HepG2 (cell line): ENCODE results near the gene SRSF12. TPM values are rescaled to one million over a fixed set of nuclear protein-coding genes. Genes with fewer than 3 reads are reported as not detected.

ENCODE experiments used
- ATAC-seq: fragments of 200-7000 bp; cut with Tn5 transposase; 3 replicates; pipeline ENCODE4 v1.9.1; 2020; ENCODE audit warnings: mild to moderate bottlenecking, moderate library complexity
- BruUV-seq: library from RNA; stranded (reverse); fragments of 400-500 nt; replicated peaks from 2 replicates; lab custom pipeline; 2021; lab: Mats Ljungman, UMichigan
- CTCF ChIA-PET: fragments of 300-600 bp; formaldehyde crosslinking; extraction: SDS; loops from one replicate; lab custom pipeline; 2021; ENCODE audit warnings: low total read pairs, inconsistent platforms, low intra/inter-chr PET ratio; lab: Yijun Ruan, JAX
- POLR2A ChIA-PET: fragments of 350-600 bp; sonication (Branson Sonifier 250); formaldehyde crosslinking; loops from one replicate; lab custom pipeline; 2020; ENCODE audit warnings: antibody characterized with exemption, inconsistent platforms; lab: Yijun Ruan, JAX
- DNase-seq: peaks from one replicate; pipeline ENCODE4 v3.0.0-alpha.2; 2015; ENCODE audit warnings: low spot score
- FAIRE-seq: peaks from 3 replicates; lab custom pipeline; 2011; peaks lifted over from hg19 to GRCh38; lab: Jason Lieb, UNC
- H2AFZ ChIP-seq: one replicate; pipeline ENCODE4 v1.6.1; 2011; ENCODE audit warnings: low read length, inconsistent platforms
- H3K27ac ChIP-seq: fragments of 300-600 bp; 3 replicates; pipeline ENCODE4 v1.8.0; 2011; ENCODE audit warnings: mixed run types, mild to moderate bottlenecking, mixed read lengths, low read length, inconsistent platforms; ENCODE audit not compliant: insufficient read depth; ENCODE audit errors: extremely low read length
- H3K27me3 ChIP-seq, 2 experiments: fragments of 200-600 bp in 1 of 2; 2 replicates in 1 of 2; 3 replicates in 1 of 2; pipeline versions ENCODE4 v1.6.0 to v1.8.0; 2011; ENCODE audit warnings: low read length in 2 of 2, mild to moderate bottlenecking in 2 of 2, moderate library complexity in 2 of 2, inconsistent platforms in 1 of 2; ENCODE audit not compliant: insufficient read depth in 2 of 2, control insufficient read depth in 1 of 2
- H3K36me3 ChIP-seq, 2 experiments: fragments of 200-600 bp in 1 of 2; replicated peaks in 1 of 2; 2 replicates in 1 of 2; 3 replicates in 1 of 2; pipeline versions ENCODE4 v1.5.1 to v1.8.0; 2011; ENCODE audit warnings: low read length in 2 of 2, inconsistent platforms in 1 of 2; ENCODE audit not compliant: insufficient read depth in 2 of 2, control insufficient read depth in 1 of 2
- H3K4me1 ChIP-seq: 2 replicates; pipeline ENCODE4 v1.5.1; 2012; ENCODE audit warnings: low read length, inconsistent platforms; ENCODE audit not compliant: insufficient read depth
- H3K4me2 ChIP-seq: 2 replicates; pipeline ENCODE4 v1.6.0; 2011; ENCODE audit warnings: low read depth, low read length, inconsistent platforms
- H3K4me3 ChIP-seq, 3 experiments: fragments of 200-600 bp in 1 of 3; sonication (generic), shearing (Covaris generic) in 1 of 3; replicated peaks in 1 of 3; 2 replicates each; pipeline ENCODE4 v1.5.1; 2011 to 2016; ENCODE audit warnings: low read length in 3 of 3, inconsistent platforms in 2 of 3, low read depth in 2 of 3, mild to moderate bottlenecking in 2 of 3, control low read depth in 1 of 3, mixed read lengths in 1 of 3; ENCODE audit not compliant: insufficient read depth in 1 of 3
- H3K79me2 ChIP-seq: one replicate; pipeline ENCODE4 v1.6.1; 2011; ENCODE audit warnings: low read length, inconsistent platforms; ENCODE audit not compliant: insufficient read depth
- H3K9ac ChIP-seq: 2 replicates; pipeline ENCODE4 v1.6.0; 2011; ENCODE audit warnings: mild to moderate bottlenecking, low read depth, low read length, inconsistent platforms; ENCODE audit not compliant: insufficient read depth
- H3K9me3 ChIP-seq: 2 replicates; pipeline ENCODE4 v1.5.1; 2012; ENCODE audit warnings: mild to moderate bottlenecking, low read length
- H4K20me1 ChIP-seq: 2 replicates; pipeline ENCODE4 v1.6.0; 2011; ENCODE audit warnings: inconsistent platforms, mild to moderate bottlenecking, low read length, moderate library complexity; ENCODE audit not compliant: insufficient read depth
- JUN ChIP-seq: sonication (generic); formaldehyde crosslinking; IDR thresholded peaks from 2 replicates; pipeline ENCODE4 v1.4.0; 2020; ENCODE audit warnings: mild to moderate bottlenecking, missing genetic modification reagents
- LCORL ChIP-seq, 2 experiments: fragments of 450-650 bp in 1 of 2; sonication (generic) in 1 of 2; formaldehyde crosslinking in 1 of 2; IDR thresholded peaks; 2 replicates each; pipeline versions ENCODE4 v1.5.0 to v1.6.1; 2017 to 2020; ENCODE audit warnings: antibody characterized with exemption in 1 of 2, missing genetic modification reagents in 1 of 2
- MBD4 ChIP-seq: IDR thresholded peaks from 2 replicates; pipeline ENCODE4 v1.6.1; 2012; ENCODE audit warnings: low read length, inconsistent platforms, borderline replicate concordance
- MED13 ChIP-seq: sonication (generic); formaldehyde crosslinking; IDR thresholded peaks from 2 replicates; pipeline ENCODE4 v1.5.0; 2020; ENCODE audit warnings: missing genetic modification reagents
- NR2F6 ChIP-seq, 2 experiments: IDR thresholded peaks; 2 replicates each; pipeline ENCODE4 v1.6.1; 2016; ENCODE audit warnings: antibody characterized with exemption in 1 of 2, mild to moderate bottlenecking in 1 of 2
- RBFOX2 ChIP-seq: fragments of 200-400 bp; formaldehyde crosslinking; IDR thresholded peaks from 2 replicates; pipeline ENCODE4 v1.6.1; 2017; ENCODE audit warnings: low read depth, mild to moderate bottlenecking, low read length
- SAP130 ChIP-seq: IDR thresholded peaks from 2 replicates; pipeline ENCODE4 v1.6.1; 2016; ENCODE audit warnings: low read depth
- SMAD9 ChIP-seq: sonication (generic); formaldehyde crosslinking; IDR thresholded peaks from 2 replicates; pipeline ENCODE4 v1.5.1; 2020; ENCODE audit warnings: mild to moderate bottlenecking, missing genetic modification reagents
- SRSF9 ChIP-seq: fragments of 200-400 bp; formaldehyde crosslinking; IDR thresholded peaks from 2 replicates; pipeline ENCODE4 v1.6.1; 2018; ENCODE audit warnings: borderline replicate concordance, mild to moderate bottlenecking, low read depth, low read length; ENCODE audit not compliant: insufficient read depth, poor library complexity, severe bottlenecking
- ZKSCAN8 ChIP-seq: IDR thresholded peaks from 2 replicates; pipeline ENCODE4 v1.6.1; 2016; ENCODE audit warnings: borderline replicate concordance, missing genetic modification reagents, missing compliant biosample characterization
- ZNF431 ChIP-seq: sonication (generic); formaldehyde crosslinking; IDR thresholded peaks from 2 replicates; pipeline ENCODE4 v1.9.0; 2022; ENCODE audit warnings: missing genetic modification reagents, low read depth, mild to moderate bottlenecking, borderline replicate concordance
- WGBS: methylation state at CpG from one replicate; pipeline ENCODE4 v1.1.6; 2017; ENCODE audit warnings: low lambda C conversion rate; 5-methylcytosine and 5-hydroxymethylcytosine counted together
- in situ Hi-C: cut with HindIII; loops from 2 replicates; pipeline ENCODE4 v1.10.0; 2017; ENCODE audit warnings: low pct_unique_long_range_greater_than_20kb; ENCODE audit not compliant: extremely low pct_ligation_motif_present
- intact Hi-C: fragments of 100-400 bp; cut with micrococcal nuclease; formaldehyde crosslinking; loops from one replicate; pipeline ENCODE4 v1.10.0; 2022; ENCODE audit not compliant: unreplicated experiment
- polyA plus RNA-seq, 8 experiments: library from polyadenylated mRNA; depleted of rRNA in 3 of 8; stranded (reverse) in 7 of 8; unstranded in 1 of 8; fragments of >200 nt; fragmentation: Illumina TruSeq in 4 of 8; extraction: Trizol in 4 of 8; gene quantifications; 2 replicates each; pipeline versions ENCODE4 v1.2.1 to v1.2.3, GENCODE V29; 2011 to 2016; ENCODE audit warnings: low read depth in 4 of 8, missing spikeins in 1 of 8, mixed read lengths in 1 of 8; ENCODE audit not compliant: insufficient read depth in 1 of 8
- total RNA-seq, 5 experiments: library from RNA; depleted of rRNA; stranded (reverse); fragments of >200 nt; fragmentation: Illumina TruSeq; extraction: Trizol; gene quantifications; 2 replicates each; pipeline ENCODE4 v1.2.3, GENCODE V29; 2016; ENCODE audit warnings: low read depth in 1 of 5
- TF ChIP-seq, protein P1 (sequence below): sonication (generic); formaldehyde crosslinking; IDR thresholded peaks from 2 replicates; pipeline ENCODE4 v1.4.0; 2020; ENCODE audit warnings: missing genetic modification reagents

Gene SRSF12
- total and polyA plus RNA-seq, 2 of the 13 experiments (the other 11 are each of a cell fraction or from before 2014, with no cell fraction given), result 1.7 to 1.9 TPM

DNA sequence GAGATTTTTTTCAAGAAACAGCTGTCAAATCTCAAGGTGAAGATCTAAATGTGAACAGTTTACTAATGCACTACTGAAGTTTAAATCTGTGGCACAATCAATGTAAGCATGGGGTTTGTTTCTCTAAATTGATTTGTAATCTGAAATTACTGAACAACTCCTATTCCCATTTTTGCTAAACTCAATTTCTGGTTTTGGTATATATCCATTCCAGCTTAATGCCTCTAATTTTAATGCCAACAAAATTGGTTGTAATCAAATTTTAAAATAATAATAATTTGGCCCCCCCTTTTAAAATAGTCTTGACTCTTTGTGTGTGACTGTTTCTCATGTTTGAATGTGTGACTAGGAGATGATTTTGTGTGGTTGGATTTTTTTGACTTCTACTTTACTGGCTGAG is 33.3 kb downstream of the SRSF12 start:
- Histone ChIP-seq H4K20me1 (peaks cover 36% of the 10 kb centered on the region), H3K36me3 (peaks cover 0 to 19% of the 10 kb centered on the region in 2 experiments; a peak in 3 of 5 replicates), H3K9me3 (no peaks in the 10 kb centered on the region), H2AFZ (no peak overlapping the region), H3K4me2 (0 out of 2 replicates have a peak overlapping the region, but pooled peaks have one; percentile 77), H3K79me2 (peaks cover 39% of the 10 kb centered on the region), H3K27ac (no peak overlapping the region), H3K27me3 (no peaks in the 10 kb centered on the region; a peak in 1 of 5 replicates), H3K4me1 (peaks cover 31% of the 10 kb centered on the region), H3K4me3 (no peak overlapping the region; a peak in 1 of 6 replicates), H3K9ac (no peak overlapping the region)
- in situ Hi-C loops, result loop anchor here (10.0 kb wide), 1 partner anchor 100 kb away; no protein-coding TSS in a partner anchor
- TF ChIP-seq RBFOX2 (peak; percentile 13; the same call in 1 of the 2 replicates), SRSF9 (no peak), NR2F6 (IDR thresholded peaks at IDR 0.05) (no peak), NR2F6 (CRISPR knock-in tag; IDR thresholded peaks at IDR 0.05) (no peak)
- DNase-seq (no peak), ATAC-seq (no peak), FAIRE-seq (no peak)
- no TSS peak for BruUV-seq
- POLR2A ChIA-PET, result interaction anchor here (0.9 to 6.8 kb wide), 5 partner anchors 15 to 121 kb away, joined by 3 to 117 read pairs (median 6); partner anchors contain the start of gene RNGTT
- CTCF ChIA-PET, result no interaction called here
- intact Hi-C loops, result loop anchor here (5.0 kb wide), 1 partner anchor 63 kb away; the partner anchor contains the start of gene PM20D2

DNA sequence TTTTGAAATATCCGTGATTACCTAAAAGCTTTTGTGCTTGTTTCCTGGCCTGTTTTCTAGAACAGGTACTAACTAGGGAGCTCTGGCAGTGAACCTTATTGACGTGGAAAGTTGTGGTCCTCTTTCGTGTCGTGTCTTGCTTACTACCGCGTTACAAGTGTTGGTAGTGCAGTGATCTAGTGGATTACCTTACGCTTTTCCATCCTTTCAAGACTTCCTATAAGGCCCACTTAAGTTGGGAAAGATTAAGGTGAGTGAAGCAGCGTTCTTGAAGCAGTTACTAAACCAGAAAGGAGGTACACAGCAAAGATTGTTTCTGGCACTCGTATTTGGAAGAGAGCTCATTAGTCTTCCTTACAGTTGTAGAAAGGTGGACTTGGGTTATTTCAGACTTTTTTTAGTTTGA is 35.4 kb downstream of the SRSF12 start:
- H3K36me3 ChIP-seq, result peaks cover 0 to 19% of the 10 kb centered on the region in 2 experiments; a peak in 3 of 5 replicates
- peaks cover 36% of the 10 kb centered on the region for H4K20me1 ChIP-seq
- 0% methylated on average over 9 of the region's 9 CpGs for WGBS
- H3K9ac ChIP-seq, result peak overlapping the region; percentile 94
- H2AFZ ChIP-seq, result no peak overlapping the region
- ChIA-PET CTCF (no interaction called here), POLR2A (interaction anchor here (1.3 to 6.8 kb wide), 7 partner anchors 13 to 110 kb away, joined by 3 to 117 read pairs (median 8); partner anchors contain the start of gene PM20D2)
- peaks cover 39% of the 10 kb centered on the region for H3K79me2 ChIP-seq
- peak overlapping the region; percentile 67 to 100 (median 95) for H3K4me3 ChIP-seq
- H3K9me3 ChIP-seq, result no peaks in the 10 kb centered on the region
- H3K4me1 ChIP-seq, result peaks cover 31% of the 10 kb centered on the region
- in situ Hi-C loops, result loop anchor here (10.0 kb wide), 1 partner anchor 98 kb away; no protein-coding TSS in a partner anchor
- no peaks in the 10 kb centered on the region; a peak in 1 of 5 replicates for H3K27me3 ChIP-seq
- TF ChIP-seq JUN (CRISPR knock-in tag), result no peak
- TF ChIP-seq MED13, result no peak
- TF ChIP-seq SMAD9 (CRISPR knock-in tag), result 0 out of 2 replicates have a peak, but pooled peaks have one; percentile 31
- 0 out of 2 replicates have a peak, but pooled peaks have one; percentile 52 for TF ChIP-seq MBD4
- TF ChIP-seq ZKSCAN8, result peak; percentile 36; the same call in 1 of the 2 replicates
- no peak for TF ChIP-seq LCORL (IDR thresholded peaks at IDR 0.05)
- 0 out of 2 replicates have a peak, but pooled peaks have one; percentile 31 for TF ChIP-seq LCORL (CRISPR knock-in tag; IDR thresholded peaks at IDR 0.05)
- TF ChIP-seq SAP130 (CRISPR knock-in tag), result peak; percentile 20; the same call in 1 of the 2 replicates
- TF ChIP-seq ZNF431 (CRISPR knock-in tag), result no peak
- TF ChIP-seq, protein P1, sequence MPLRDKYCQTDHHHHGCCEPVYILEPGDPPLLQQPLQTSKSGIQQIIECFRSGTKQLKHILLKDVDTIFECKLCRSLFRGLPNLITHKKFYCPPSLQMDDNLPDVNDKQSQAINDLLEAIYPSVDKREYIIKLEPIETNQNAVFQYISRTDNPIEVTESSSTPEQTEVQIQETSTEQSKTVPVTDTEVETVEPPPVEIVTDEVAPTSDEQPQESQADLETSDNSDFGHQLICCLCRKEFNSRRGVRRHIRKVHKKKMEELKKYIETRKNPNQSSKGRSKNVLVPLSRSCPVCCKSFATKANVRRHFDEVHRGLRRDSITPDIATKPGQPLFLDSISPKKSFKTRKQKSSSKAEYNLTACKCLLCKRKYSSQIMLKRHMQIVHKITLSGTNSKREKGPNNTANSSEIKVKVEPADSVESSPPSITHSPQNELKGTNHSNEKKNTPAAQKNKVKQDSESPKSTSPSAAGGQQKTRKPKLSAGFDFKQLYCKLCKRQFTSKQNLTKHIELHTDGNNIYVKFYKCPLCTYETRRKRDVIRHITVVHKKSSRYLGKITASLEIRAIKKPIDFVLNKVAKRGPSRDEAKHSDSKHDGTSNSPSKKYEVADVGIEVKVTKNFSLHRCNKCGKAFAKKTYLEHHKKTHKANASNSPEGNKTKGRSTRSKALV, result 0 out of 2 replicates have a peak, but pooled peaks have one; percentile 32
- DNase-seq, result no peak
- H3K4me2 ChIP-seq, result peak overlapping the region; percentile 77
- ATAC-seq, result no peak
- peak overlapping the region; percentile 84 for H3K27ac ChIP-seq
- BruUV-seq, result no TSS peak
- FAIRE-seq, result peak; percentile 34
- intact Hi-C loops, result loop anchor here (5.0 kb wide), 1 partner anchor 65 kb away; the partner anchor contains the start of gene PM20D2
